ENCODE results near the gene RBPJL. TPM values are rescaled to one million over a fixed set of nuclear protein-coding genes. Genes with fewer than 3 reads are reported as not detected.

The RBPJL gene
- total and polyA plus RNA-seq, 4 donors = not detected

GRCh38 chr20:45338121-45339030 is 31.7 kb downstream of the RBPJL start (continued):
- peak; percentile 72 to 82 for TF ChIP-seq HNF4A (conservative IDR thresholded peaks at IDR 0.05)
- TF ChIP-seq EGR1 (IDR thresholded peaks at IDR 0.05; ENCODE audit: low read depth in 2 of 2) = no peak
- no peak for TF ChIP-seq FOXA1 (IDR thresholded peaks at IDR 0.05)
- no peak for TF ChIP-seq SP1 (IDR thresholded peaks at IDR 0.05)
- TF ChIP-seq, protein P1, sequence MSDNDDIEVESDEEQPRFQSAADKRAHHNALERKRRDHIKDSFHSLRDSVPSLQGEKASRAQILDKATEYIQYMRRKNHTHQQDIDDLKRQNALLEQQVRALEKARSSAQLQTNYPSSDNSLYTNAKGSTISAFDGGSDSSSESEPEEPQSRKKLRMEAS (IDR thresholded peaks at IDR 0.05) = no peak
- no peak for TF ChIP-seq ZBTB33 (IDR thresholded peaks at IDR 0.05)
- TF ChIP-seq NR2F2 (IDR thresholded peaks at IDR 0.05) = no peak

GRCh38 chr20:45339084-45339483 is 32.4 kb downstream of the RBPJL start:
- Histone ChIP-seq H3K36me3 (ENCODE audit: control insufficient read depth in 4 of 4, insufficient read depth in 3 of 4, low read depth in 1 of 4, low read length in 3 of 4) (peaks cover 2 to 29% (median 10%) of the 10 kb centered on the region in 4 donors), H3K9ac (ENCODE audit: low read depth in 1 of 2, low read length in 2 of 2) (peak overlapping the region; percentile 48 to 69), H3K4me3 (ENCODE audit: low read depth in 1 of 3, low read length in 3 of 3) (no peak overlapping the region), H3K27me3 (ENCODE audit: control insufficient read depth in 4 of 4, insufficient read depth in 4 of 4, low read length in 3 of 4) (no peaks in the 10 kb centered on the region), H3K27ac (ENCODE audit: low read depth in 1 of 2, low read length in 2 of 2) (peak overlapping the region; percentile 81 to 97), H3K9me3 (ENCODE audit: control insufficient read depth in 4 of 4, low read length in 3 of 4) (no peaks in the 10 kb centered on the region), H3K4me1 (ENCODE audit: control insufficient read depth in 4 of 4, insufficient read depth in 4 of 4, low read length in 3 of 4) (peaks cover 23 to 76% (median 53%) of the 10 kb centered on the region in 4 donors)
- DNase-seq (ENCODE audit: low spot score) = no peak
- WGBS = 58% methylated on average over 6 of the region's 6 CpGs
- TF ChIP-seq EGR1 (IDR thresholded peaks at IDR 0.05; ENCODE audit: low read depth in 2 of 2) (no peak), HNF4G (IDR thresholded peaks at IDR 0.05) (no peak), FOXA2 (IDR thresholded peaks at IDR 0.05) (no peak), FOXA1 (IDR thresholded peaks at IDR 0.05) (no peak), RAD21 (IDR thresholded peaks at IDR 0.05) (no peak), GABPA (IDR thresholded peaks at IDR 0.05 in 1 of 2, conservative IDR thresholded peaks at IDR 0.05 in 1 of 2) (no peak), SP1 (IDR thresholded peaks at IDR 0.05) (no peak), TAF1 (conservative IDR thresholded peaks at IDR 0.05) (no peak), JUND (IDR thresholded peaks at IDR 0.05) (no peak), CTCF (IDR thresholded peaks at IDR 0.05; ENCODE audit: low read depth, low read length, missing input control) (no peak), HNF4A (conservative IDR thresholded peaks at IDR 0.05) (no peak), RXRA (IDR thresholded peaks at IDR 0.05) (no peak), YY1 (IDR thresholded peaks at IDR 0.05) (no peak), NR2F2 (IDR thresholded peaks at IDR 0.05) (no peak)
- TF ChIP-seq, protein P1 (IDR thresholded peaks at IDR 0.05) = no peak
- TF ChIP-seq, protein P2, sequence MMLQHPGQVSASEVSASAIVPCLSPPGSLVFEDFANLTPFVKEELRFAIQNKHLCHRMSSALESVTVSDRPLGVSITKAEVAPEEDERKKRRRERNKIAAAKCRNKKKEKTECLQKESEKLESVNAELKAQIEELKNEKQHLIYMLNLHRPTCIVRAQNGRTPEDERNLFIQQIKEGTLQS (IDR thresholded peaks at IDR 0.05) = no peak
- TF ChIP-seq, protein P3, sequence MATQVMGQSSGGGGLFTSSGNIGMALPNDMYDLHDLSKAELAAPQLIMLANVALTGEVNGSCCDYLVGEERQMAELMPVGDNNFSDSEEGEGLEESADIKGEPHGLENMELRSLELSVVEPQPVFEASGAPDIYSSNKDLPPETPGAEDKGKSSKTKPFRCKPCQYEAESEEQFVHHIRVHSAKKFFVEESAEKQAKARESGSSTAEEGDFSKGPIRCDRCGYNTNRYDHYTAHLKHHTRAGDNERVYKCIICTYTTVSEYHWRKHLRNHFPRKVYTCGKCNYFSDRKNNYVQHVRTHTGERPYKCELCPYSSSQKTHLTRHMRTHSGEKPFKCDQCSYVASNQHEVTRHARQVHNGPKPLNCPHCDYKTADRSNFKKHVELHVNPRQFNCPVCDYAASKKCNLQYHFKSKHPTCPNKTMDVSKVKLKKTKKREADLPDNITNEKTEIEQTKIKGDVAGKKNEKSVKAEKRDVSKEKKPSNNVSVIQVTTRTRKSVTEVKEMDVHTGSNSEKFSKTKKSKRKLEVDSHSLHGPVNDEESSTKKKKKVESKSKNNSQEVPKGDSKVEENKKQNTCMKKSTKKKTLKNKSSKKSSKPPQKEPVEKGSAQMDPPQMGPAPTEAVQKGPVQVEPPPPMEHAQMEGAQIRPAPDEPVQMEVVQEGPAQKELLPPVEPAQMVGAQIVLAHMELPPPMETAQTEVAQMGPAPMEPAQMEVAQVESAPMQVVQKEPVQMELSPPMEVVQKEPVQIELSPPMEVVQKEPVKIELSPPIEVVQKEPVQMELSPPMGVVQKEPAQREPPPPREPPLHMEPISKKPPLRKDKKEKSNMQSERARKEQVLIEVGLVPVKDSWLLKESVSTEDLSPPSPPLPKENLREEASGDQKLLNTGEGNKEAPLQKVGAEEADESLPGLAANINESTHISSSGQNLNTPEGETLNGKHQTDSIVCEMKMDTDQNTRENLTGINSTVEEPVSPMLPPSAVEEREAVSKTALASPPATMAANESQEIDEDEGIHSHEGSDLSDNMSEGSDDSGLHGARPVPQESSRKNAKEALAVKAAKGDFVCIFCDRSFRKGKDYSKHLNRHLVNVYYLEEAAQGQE (IDR thresholded peaks at IDR 0.05) = no peak
